NCI-H1048 (cell line): ENCODE measurements around the gene GTF3C5.
"Not testable (repeated sequence)": the region's sequence is repeated elsewhere in the genome, so short reads cannot be mapped to it uniquely, and the experiment has no call there.

Experiments used
- DNase-seq: peaks from one replicate; lab custom pipeline; 2025; lab: John Stamatoyannopoulos, UW

GTF3C5 gene, protein sequence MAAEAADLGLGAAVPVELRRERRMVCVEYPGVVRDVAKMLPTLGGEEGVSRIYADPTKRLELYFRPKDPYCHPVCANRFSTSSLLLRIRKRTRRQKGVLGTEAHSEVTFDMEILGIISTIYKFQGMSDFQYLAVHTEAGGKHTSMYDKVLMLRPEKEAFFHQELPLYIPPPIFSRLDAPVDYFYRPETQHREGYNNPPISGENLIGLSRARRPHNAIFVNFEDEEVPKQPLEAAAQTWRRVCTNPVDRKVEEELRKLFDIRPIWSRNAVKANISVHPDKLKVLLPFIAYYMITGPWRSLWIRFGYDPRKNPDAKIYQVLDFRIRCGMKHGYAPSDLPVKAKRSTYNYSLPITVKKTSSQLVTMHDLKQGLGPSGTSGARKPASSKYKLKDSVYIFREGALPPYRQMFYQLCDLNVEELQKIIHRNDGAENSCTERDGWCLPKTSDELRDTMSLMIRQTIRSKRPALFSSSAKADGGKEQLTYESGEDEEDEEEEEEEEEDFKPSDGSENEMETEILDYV

DNA sequence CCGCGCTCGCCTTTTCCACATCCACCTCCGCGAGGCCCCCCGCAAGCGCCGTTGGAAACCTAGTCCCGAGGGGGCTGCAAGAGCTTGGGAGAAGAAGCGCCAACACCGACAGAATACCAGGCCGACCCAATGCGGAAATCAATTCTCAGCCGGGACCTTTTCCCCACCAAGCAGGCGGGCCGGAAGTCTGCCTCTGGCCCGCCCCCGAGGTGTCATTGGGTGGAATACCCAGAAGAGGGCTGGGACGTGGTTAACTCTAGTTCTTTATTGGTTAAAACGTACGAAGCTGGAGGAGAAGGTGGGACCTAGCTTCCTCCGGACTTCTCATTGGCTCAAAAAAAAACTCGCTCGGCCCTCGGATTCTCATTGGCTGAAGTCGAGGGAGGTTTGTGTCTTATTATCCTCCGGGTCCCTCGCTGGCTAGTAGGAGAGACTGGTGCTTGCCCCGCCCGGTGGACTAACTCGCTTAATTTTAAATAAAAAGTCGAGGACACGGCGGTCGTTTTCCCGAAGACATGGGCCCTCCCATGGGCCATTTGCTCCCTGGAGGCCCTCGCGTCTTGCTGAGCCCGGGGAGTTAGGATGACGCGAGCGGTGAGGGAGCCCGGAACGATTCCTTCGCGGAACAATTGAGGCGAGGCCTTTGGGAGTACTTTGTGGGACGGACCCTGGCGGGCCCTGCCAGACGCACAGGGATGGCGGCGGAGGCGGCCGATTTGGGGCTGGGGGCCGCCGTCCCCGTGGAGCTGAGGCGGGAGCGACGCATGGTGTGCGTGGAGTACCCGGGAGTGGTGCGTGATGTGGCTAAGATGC lies at the start of gene GTF3C5:
Gene GTF3C5, plus strand, starts transcription at position 681 of the 813 bp plus-strand sequence. Its CDS starts 15 bp downstream, at position 696.
- peak; percentile 98 for DNase-seq

DNA sequence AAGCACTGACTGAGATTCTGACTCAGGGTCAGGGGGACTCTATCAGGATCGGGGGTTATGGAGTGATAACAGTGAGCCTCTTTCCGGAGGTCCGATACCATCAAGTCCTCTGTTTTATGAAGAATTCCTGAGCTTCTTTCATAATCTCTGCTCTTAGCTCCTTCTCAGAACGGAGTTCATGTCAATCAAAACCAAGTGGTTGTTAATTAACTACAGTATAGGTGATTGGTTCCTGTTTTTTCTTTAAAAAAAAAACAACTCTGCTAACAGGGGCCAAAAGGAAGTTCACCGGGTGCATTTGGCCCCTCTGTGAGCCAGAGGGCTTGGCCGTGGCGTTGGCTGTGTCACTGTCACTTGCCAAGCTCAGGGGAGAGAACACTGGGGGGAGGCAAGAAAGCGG lies 48.3 kb upstream of the GTF3C5 start:
- DNase-seq = no peak

DNA sequence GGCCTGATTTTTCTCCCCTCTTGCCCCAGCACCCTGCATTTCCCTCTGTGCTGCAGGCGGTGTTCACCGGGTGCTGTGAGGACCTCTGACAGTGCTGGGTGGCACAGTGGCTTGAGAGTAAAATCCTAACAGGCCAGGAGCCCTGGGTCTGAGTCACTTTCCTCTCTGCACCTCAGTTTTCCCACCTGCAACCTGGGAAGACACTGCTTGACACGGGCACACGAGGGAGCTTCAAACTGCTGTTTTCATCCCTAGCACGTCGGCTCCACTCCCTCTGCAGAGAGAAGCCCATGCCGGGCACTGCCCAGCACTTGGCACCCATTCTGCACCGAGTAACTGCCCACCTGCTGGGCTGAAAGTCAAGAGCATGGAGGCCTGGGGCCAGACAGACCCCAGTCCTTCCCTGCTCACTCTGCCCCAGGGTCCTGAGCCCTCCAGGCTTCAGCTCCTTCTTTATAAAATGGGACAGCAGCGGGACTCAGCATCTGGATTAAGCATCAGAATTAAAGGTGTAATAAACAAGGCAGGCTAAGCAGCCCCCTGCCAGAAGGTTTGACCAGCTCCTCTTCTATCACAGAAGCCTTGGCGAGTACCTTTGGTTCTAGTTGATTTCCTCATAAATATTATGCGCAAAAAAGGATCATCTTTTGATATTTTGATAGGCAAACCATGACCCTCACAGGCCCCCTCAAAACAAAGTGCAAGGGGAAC lies 47.2 kb upstream of the GTF3C5 start:
- no peak for DNase-seq

DNA sequence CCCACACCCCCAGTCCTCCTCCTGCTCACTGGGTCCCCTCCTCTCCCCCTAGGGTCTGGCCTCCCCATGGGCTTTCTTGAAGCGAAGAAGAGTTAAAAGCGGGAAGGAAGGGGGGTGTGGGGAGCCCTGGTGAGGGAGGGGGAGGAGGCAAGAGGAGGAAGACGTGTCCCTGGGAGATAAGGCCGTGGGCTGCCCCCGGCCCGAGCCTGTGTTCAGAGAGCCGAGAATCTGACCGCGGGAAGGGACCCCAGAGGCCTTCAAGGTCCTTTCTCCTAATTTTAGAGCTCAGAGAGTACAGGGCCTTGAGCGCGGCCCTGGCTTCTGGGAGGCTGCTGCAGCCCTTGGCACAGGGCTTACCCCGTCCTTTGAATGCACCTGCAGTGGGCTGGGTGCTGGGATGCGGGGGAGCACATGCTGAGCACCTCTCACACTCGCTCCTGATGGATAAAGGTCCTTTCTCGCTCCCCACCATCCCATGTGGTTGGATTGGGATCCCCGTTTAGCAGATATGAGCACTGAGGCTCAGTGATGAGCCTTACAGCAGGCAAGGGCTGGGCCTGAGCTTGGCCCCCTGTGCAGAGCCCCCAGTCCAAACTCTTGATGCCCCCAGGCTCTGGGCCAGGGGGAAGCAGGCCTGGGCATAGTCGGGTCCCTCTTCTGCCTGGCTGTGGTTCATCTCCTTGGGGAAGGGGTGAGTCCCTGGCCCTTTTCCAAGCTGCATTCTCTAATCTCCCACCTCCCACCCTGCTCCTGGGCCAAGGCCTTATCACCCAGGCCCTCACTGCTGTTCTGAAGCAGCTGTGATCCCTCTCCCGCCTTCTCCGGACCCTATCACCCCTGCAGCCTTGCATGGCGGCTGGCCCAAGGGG lies 46.4 kb upstream of the GTF3C5 start:
- DNase-seq = no peak

DNA sequence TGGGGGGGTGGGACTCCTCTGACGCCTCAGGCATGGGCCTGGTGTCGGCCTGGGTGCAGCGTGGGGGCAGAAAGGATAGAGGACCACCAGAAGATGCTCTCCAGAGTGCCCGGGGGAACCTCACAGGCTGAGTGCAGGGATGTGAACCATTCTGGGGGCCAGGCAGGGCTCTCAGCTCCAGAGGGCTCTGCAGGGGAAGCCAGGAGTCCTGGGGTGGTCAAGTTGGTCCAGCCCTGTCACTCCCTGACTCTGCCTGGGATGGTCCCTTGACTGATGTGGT lies 45.8 kb upstream of the GTF3C5 start:
- no peak for DNase-seq

DNA sequence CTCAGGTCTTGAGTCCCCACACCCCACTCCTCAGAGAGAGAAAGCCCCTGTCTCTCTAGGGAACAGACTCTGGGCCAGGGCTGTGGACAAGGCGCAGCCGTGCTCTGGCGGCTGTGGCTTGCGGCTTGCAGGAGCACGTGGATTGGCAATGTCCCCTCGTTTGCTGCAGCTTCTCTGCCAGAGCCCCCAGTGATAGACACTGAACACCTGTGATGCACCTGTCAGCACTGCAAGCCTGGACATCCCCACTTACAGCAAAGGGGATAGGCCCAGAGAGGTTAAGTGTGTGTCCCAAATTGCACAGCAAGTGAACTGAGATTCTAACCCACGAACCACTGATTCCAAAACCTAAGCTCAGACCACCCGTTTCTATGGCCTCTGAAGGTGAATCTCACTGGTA lies 45.3 kb upstream of the GTF3C5 start:
- no peak for DNase-seq

DNA sequence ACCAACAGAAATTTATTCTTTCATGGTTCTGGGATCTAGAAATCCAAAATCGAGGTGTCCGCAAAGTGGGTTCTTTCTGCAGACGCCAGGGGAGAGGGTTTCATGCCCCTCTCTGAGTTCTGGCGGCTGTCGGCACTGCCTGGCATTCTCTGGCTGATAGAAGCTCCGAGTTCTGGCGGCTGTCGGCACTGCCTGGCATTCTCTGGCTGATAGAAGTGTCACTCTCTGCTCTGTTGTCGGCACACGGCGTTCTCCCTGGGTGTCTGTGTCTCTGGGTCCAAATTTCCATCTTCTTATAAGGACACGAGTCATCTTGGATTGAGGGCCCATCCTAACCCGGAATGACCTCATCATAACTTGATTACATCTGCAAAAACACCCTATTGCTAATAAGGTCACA lies 44.7 kb upstream of the GTF3C5 start:
- no peak for DNase-seq

DNA sequence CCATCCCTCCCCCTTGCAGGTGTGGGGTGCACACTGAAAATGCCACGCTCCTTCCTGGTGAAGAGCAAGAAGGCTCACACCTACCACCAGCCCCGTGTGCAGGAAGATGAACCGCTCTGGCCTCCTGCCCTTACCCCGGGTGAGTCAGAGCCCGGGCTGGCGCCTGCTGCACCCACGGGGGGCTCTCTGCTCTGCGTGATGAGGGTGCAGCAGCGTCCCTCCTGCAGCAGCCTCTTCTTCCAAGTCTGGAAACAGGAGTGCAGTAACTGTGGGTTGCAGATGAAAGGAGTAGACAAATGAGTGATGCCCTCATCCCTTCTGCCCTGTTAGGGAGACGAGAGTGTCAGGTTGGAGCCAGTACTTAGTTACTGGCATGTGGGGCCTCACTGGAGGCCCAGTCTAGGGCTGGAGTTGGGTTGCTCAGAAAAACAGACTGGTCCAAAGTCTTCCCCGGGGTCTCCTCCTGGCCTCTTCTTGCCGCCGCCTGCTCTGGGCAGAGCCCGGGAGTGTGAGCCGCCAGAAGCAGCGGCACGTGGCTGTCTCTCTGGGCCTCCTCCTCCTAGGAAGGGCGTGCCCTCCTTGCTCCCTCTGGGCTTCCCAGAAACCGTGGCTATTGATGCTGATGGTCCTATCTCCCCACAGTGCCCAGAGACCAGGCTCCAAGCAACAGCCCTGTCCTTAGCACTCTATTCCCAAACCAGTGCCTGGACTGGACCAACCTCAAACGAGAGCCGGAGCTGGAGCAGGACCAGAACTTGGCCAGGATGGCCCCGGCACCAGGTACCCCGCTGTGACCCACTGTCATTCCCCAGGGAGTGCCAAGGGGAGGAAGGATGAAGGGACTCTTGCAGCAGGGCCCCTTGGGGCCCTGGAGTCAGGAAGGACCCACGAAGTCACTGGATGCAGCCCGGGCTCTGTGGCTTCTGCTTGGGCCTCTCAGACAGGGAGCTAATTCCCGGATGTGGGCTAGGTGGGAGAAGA lies 43.9 kb upstream of the GTF3C5 start:
- DNase-seq = no peak

DNA sequence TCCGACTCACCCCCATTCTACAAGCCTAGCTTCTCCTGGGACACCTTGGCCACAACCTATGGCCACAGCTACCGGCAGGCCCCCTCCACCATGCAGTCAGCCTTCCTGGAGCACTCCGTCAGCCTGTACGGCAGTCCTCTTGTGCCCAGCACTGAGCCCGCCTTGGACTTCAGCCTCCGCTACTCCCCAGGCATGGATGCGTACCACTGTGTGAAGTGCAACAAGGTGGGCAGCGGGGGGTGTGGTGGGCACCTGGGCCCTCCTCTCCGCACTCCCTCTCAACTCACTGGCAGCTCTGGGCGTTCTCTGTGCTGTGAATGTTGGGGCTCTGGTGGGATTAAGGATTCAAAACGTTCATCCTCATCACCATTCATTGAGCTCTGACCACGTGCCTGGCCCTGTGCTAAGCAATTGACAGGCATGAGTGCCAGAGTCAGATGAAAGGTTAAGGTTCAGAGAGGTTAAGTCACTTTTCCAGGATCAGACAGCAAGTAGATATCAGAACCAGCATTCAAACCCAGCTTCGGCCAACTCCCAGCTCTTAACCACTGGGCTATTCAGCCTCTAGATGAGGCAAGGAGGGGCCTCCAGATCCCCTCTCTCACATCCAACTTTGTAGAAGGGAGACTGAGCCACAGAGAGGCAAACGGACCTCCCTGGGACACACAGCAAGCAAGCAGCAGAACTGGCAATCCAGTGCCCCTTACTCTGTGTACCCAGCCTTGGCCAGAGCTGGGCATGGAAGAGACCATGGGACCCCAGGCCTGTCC lies 42.4 kb upstream of the GTF3C5 start:
- no peak for DNase-seq

DNA sequence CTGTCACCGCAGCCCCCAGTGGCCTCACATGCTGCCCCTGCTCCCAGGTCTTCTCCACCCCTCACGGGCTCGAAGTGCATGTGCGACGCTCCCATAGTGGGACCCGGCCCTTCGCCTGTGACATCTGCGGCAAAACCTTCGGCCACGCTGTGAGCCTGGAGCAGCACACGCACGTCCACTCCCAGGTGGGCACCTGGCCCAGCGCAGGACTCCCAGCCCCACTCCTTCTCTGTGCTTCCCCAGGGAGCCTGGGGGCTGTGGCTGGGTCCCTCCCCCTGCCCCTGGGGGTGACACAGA lies 41.8 kb upstream of the GTF3C5 start:
- DNase-seq = no peak

DNA sequence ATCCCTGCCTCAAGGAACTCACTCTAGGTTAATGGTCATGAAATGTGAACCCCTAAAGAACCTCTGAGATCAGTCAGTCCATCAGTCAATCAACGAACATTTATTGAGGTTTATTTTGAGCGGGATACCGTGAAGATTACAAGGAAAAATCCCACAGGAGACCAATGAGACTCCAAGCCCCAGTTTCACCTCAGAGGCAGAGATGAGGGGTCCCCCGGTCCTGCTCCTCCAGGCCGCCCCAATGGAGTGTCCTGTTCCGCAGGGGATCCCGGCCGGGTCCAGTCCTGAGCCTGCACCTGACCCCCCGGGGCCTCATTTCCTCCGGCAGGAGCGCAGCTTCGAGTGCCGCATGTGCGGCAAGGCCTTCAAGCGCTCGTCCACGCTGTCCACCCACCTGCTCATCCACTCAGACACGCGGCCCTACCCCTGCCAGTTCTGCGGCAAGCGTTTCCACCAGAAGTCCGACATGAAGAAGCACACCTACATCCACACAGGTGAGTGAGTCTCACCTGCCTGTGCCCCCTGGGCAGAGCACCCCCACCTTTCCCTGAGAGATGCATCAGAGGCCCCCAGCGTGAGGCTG lies 41.3 kb upstream of the GTF3C5 start:
- DNase-seq = no peak

DNA sequence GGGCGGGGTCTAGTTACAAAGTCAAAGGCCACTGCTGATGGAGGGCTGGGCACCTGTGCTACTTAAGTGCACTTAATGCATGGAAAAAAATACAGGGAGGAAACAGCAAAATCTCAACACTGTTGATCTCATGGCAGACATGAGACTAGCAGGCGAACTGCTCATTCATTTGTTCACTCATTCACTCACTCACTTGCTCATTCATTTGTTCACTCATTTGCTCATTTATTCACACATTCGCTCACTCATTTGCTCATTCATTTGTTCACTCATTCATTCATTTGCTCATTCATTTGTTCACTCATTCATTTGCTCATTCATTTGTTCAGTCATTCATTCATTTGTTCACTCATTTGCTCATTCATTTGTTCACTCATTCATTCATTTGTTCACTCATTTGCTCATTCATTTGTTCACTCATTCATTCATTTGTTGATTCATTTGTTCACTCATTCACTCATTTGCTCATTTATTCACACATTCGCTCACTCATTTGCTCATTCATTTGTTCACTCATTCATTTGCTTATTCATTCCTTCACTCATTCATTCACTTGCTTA lies 40.7 kb upstream of the GTF3C5 start:
- not testable (repeated sequence) for DNase-seq

DNA sequence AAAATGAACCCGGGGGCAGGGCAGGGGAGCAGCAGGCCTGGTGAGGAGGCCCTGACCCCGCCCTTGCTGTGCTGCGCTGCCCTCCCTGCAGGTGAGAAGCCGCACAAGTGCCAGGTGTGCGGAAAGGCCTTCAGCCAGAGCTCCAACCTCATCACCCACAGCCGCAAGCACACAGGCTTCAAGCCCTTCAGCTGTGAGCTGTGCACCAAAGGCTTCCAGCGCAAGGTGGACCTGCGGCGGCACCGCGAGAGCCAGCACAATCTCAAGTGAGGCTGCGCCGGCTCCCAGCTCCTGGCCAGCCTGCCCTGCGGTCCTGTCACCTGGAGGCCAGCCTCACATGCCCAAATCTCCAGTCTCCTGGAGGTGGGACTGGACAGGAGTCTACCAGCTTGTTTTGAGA lies 40.0 kb upstream of the GTF3C5 start:
- DNase-seq = no peak

DNA sequence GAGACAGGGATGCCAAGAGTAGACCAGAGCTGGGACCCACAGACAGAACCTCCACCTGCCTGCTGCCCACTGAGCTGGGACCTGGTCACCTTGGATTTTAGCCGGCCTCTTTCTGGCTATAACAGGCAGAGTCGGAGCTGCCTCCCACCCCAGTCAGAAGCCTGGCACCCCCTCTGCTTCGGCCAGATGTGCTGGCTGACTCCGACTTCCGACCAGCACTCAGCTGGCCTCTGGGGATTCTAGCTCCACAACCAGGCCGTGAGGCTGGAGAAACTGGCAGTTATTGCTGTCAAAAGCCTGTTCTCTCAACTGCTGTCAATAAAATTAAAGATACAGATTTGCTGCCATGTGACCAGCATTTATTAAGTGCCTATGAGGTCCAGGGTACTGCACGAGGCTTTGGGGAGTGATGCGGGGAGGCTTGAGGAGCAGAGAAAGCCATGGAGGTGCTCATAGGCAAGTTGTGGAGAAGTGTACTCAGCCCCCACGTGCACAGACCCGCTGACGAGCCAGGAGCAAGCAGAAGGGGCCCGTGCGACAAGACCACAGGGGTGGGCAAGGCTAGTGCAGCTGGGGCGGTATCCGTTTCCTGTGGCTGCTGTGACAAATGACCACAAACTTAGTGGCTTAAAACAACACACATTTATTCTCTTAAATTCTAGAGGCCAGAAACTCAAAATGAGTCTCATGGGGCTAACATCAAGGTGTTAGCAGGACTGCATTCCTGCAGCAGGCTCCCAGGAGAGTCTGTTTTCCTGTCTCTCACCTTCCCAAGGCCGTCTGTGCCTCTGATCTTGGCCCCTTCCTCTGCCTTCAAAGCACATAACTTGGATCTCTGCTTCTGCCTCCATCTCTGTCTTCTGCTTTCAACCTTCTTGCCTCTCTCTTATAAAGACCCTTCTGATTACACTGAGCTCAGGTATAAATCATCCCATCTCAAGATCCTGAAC lies 39.2 kb upstream of the GTF3C5 start:
- DNase-seq = no peak

DNA sequence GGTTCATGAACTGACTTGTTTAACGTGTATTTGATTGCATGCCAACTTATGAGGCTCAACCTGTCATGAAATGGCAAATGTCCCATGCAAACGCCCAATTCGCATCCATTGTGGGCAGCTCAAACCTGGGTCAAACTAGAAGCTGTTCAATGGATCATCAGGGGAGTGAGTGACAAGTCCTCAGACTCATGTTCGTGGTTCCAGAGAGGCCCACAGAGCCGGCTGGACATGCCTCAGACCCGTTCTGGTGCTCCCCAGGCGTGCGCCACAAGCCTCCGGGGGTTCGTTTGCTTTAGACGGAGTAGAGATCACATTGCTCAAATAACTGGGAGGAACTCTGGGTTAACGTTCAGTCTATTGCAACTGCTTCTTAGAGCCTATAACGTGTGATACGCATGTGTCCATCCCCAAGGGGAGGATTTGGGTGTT lies 37.3 kb upstream of the GTF3C5 start:
- DNase-seq = no peak

DNA sequence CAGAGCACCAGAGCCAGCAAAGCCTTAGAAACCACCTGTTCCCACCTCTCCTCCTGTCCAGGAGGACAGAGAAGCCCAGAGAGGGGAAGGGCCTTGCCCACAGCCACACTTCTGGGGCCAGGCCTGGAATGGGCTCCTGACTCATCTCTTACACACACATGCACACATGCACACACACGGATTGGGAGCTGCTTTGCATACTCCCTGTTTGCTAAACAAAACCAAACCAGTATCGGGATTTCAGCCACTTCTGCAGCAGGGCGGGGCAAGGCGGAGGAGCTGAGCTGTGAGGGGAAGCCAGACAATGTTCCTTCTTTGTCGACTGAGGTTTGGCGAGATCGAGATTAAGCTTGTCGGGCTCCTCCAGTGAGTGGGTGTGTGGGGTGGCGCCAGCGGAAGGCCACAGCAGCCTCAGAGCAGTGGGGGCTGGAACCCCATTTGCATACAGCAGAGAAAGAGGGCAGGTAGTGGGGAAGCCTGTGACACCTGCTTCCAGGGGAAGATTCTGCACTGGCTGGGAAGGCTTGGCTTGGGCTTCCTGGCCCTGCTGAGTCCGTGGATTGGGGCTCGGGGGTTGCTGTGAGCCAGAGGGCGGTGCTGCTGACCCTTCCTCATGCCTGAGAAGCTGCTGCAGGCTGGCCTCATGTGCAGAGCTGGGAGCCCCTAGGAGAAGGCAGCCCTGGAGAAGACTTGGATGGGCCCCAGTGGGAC lies 36.2 kb upstream of the GTF3C5 start:
- DNase-seq = peak; percentile 91

DNA sequence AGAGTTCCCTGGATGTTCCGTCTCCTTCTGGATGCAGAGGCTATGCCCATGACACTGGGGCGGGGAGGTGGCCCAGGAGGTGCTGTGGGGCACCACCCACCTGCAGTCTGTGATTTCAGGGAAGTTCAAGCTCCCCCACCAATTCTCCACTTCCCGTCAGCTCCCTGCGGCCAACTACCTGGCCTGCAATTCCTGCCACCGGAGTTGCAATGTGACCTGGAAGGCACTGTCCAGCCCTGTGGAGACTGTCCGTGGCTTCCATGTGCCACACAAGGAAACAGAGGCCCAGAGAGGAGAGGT lies 35.7 kb upstream of the GTF3C5 start:
- DNase-seq = no peak

DNA sequence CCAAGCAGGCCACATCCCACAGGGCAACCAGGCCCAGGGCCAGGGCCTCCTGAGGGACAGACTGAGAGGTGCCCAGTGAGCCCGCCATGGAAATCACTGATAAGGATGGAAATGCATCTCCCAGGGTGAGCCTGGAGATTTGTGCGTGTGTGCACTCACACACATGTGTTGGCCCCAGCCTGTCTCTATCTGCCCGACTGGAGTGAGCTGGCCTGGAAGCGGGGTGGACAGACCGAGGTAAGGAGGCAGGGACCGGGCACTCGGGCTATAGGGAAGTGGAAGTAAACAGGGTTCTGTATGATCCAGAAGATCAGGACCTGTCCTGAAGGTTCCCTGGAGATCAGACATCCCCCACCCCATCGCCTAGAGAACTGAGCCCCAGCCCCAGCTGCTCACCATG lies 34.9 kb upstream of the GTF3C5 start:
- no peak for DNase-seq
